ENCODE measurements around the gene LRRC47.

The LRRC47 gene

DNA sequence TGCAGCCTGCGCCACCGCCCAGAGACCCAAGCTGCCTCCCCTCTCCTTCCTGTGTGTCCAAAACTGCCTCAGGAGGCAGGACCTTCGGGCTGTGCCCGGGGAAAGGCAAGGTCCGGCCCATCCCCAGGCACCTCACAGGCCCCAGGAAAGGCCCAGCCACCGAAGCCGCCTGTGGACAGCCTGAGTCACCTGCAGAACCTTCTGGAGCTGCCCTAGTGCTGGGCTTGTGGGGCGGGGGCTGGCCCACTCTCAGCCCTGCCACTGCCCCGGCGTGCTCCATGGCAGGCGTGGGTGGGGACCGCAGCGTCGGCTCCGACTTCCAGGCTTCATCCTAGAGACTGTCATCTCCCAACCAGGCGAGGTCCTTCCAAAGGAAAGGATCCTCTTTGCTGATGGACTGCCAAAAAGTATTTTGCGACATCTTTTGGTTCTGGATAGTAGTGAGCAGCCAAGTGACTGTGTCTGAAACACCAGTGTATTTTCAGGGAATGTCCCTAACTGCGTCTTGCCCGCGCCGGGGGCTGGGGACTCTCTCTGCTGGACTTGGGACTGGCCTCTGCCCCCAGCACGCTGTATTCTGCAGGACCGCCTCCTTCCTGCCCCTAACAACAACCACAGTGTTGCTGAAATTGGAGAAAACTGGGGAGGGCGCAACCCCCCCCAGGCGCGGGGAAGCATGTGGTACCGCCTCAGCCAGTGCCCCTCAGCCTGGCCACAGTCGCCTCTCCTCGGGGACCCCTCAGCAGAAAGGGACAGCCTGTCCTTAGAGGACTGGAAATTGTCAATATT is 63.0 kb downstream of the LRRC47 start:
- no peak overlapping the region for H3K27ac ChIP-seq (ENCODE audit: low read length)
- no peaks in the 10 kb centered on the region for H3K4me1 ChIP-seq (ENCODE audit: low read length)
- H3K9me2 ChIP-seq (replicated peaks; ENCODE audit: insufficient read depth, low read length): no peaks in the 10 kb centered on the region
- H3K79me2 ChIP-seq (ENCODE audit: low read length): no peaks in the 10 kb centered on the region
- H3K4me2 ChIP-seq (ENCODE audit: low read depth, low read length): no peak overlapping the region
- H3K9ac ChIP-seq (ENCODE audit: low read length): no peak overlapping the region
- no peaks in the 10 kb centered on the region for H3K27me3 ChIP-seq (replicated peaks; ENCODE audit: insufficient read depth, low read length)
- DNase-seq: no peak
- no peak overlapping the region for H2AFZ ChIP-seq (ENCODE audit: low read length)
- no peak for TF ChIP-seq EZH2 (optimal IDR thresholded peaks at IDR 0.05; ENCODE audit: low read depth, low read length)
- TF ChIP-seq, protein P1, sequence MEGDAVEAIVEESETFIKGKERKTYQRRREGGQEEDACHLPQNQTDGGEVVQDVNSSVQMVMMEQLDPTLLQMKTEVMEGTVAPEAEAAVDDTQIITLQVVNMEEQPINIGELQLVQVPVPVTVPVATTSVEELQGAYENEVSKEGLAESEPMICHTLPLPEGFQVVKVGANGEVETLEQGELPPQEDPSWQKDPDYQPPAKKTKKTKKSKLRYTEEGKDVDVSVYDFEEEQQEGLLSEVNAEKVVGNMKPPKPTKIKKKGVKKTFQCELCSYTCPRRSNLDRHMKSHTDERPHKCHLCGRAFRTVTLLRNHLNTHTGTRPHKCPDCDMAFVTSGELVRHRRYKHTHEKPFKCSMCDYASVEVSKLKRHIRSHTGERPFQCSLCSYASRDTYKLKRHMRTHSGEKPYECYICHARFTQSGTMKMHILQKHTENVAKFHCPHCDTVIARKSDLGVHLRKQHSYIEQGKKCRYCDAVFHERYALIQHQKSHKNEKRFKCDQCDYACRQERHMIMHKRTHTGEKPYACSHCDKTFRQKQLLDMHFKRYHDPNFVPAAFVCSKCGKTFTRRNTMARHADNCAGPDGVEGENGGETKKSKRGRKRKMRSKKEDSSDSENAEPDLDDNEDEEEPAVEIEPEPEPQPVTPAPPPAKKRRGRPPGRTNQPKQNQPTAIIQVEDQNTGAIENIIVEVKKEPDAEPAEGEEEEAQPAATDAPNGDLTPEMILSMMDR (IDR thresholded peaks at IDR 0.05; ENCODE audit: low read length): no peak
- no peak for TF ChIP-seq EZH2phosphoT487 (IDR thresholded peaks at IDR 0.05; ENCODE audit: low read length)
- no peak overlapping the region for H3K4me3 ChIP-seq (ENCODE audit: low read length)
- no peaks in the 10 kb centered on the region for H4K20me1 ChIP-seq (ENCODE audit: insufficient read depth, low read length)
- no peaks in the 10 kb centered on the region for H3K9me3 ChIP-seq (replicated peaks; ENCODE audit: insufficient read depth, low read length)
- no peaks in the 10 kb centered on the region for H3F3A ChIP-seq (ENCODE audit: insufficient read depth, low read length)
- no peaks in the 10 kb centered on the region for H3K36me3 ChIP-seq (replicated peaks; ENCODE audit: insufficient read depth, low read length)

DNA sequence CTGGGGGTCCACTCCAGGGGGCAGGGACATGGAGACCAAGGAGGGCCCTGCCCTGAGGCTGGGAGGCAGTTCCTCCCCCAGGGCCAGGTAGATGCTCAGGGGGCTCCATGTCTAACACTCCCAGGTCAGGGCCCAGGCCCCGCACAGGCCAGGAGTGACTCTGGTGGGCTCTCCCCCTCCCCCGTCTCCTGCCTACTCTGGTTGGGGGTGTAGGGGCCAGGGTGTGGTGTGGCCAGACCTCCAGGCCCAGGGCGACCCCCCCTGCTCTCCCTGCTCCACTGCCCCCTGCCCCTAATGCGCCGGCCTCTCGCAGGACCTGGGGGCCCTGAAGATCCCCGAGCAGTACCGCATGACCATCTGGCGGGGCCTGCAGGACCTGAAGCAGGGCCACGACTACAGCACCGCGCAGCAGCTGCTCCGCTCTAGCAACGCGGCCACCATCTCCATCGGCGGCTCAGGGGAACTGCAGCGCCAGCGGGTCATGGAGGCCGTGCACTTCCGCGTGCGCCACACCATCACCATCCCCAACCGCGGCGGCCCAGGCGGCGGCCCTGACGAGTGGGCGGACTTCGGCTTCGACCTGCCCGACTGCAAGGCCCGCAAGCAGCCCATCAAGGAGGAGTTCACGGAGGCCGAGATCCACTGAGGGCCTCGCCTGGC is 63.7 kb downstream of the LRRC47 start:
- H3K4me3 ChIP-seq (ENCODE audit: low read length): no peak overlapping the region
- DNase-seq: no peak
- no peaks in the 10 kb centered on the region for H4K20me1 ChIP-seq (ENCODE audit: insufficient read depth, low read length)
- H2AFZ ChIP-seq (ENCODE audit: low read length): no peak overlapping the region
- TF ChIP-seq EZH2phosphoT487 (IDR thresholded peaks at IDR 0.05; ENCODE audit: low read length): no peak
- no peak for TF ChIP-seq EZH2 (optimal IDR thresholded peaks at IDR 0.05; ENCODE audit: low read depth, low read length)
- TF ChIP-seq, protein P1 (IDR thresholded peaks at IDR 0.05; ENCODE audit: low read length): no peak
- H3K4me2 ChIP-seq (ENCODE audit: low read depth, low read length): no peak overlapping the region
- H3K9me2 ChIP-seq (replicated peaks; ENCODE audit: insufficient read depth, low read length): no peaks in the 10 kb centered on the region
- H3K36me3 ChIP-seq (replicated peaks; ENCODE audit: insufficient read depth, low read length): no peaks in the 10 kb centered on the region
- H3K79me2 ChIP-seq (ENCODE audit: low read length): no peaks in the 10 kb centered on the region
- no peak overlapping the region for H3K27ac ChIP-seq (ENCODE audit: low read length)
- no peaks in the 10 kb centered on the region for H3K27me3 ChIP-seq (replicated peaks; ENCODE audit: insufficient read depth, low read length)
- no peak overlapping the region for H3K9ac ChIP-seq (ENCODE audit: low read length)
- no peaks in the 10 kb centered on the region for H3F3A ChIP-seq (ENCODE audit: insufficient read depth, low read length)
- H3K9me3 ChIP-seq (replicated peaks; ENCODE audit: insufficient read depth, low read length): no peaks in the 10 kb centered on the region
- no peaks in the 10 kb centered on the region for H3K4me1 ChIP-seq (ENCODE audit: low read length)

DNA sequence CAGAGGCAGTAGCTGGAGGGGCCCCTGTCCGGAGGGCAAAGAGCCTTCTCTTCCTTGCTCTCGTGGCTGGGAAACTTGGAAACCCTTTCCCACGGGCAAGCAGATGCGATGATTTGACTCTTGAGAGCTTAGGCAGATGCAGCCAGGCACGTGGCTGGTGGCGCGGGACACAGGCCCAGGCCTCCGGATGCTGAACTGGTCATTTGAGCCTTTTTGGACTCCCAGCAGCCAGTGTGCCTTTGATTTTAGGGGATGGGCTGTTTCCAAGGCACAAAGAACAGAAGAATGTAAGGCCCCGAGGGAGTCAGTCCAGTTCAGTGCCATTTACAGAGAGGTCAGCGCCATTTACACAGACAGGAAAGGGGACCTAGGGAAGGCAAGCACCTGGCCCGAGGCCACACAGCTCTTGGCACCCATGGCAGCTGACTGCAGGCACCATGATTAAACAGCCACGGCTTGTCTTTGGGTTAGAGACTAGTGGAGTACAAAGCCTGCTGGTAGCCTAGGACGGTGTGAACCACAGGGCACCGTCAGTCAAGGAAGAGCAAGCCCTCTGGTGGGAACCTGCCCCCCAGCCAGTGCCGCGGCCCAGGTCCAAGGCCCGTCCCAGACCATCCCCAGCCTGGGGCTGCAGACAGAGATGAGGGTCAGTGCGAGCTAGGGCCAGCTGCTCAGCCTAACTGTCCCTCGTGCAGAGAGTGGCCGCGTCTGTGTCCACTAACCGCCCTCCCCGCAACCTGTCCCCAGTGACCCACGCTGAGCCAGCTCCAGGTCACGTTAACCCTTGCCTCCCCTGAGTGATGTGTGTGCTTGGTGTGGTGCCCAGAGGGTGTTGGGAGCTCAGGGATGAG is 64.5 kb downstream of the LRRC47 start:
- Histone ChIP-seq H3K4me1 (ENCODE audit: low read length) (no peaks in the 10 kb centered on the region), H3K36me3 (replicated peaks; ENCODE audit: insufficient read depth, low read length) (no peaks in the 10 kb centered on the region)

More for the DNA sequence above, 64.5 kb downstream of the LRRC47 start:
- H2AFZ ChIP-seq (ENCODE audit: low read length): no peak overlapping the region
- H3K79me2 ChIP-seq (ENCODE audit: low read length): no peaks in the 10 kb centered on the region
- H3K4me3 ChIP-seq (ENCODE audit: low read length): no peak overlapping the region
- H3K4me2 ChIP-seq (ENCODE audit: low read depth, low read length): no peak overlapping the region
- no peak for TF ChIP-seq EZH2 (optimal IDR thresholded peaks at IDR 0.05; ENCODE audit: low read depth, low read length)
- TF ChIP-seq EZH2phosphoT487 (IDR thresholded peaks at IDR 0.05; ENCODE audit: low read length): no peak
- TF ChIP-seq, protein P1 (IDR thresholded peaks at IDR 0.05; ENCODE audit: low read length): no peak
- H4K20me1 ChIP-seq (ENCODE audit: insufficient read depth, low read length): no peaks in the 10 kb centered on the region
- H3F3A ChIP-seq (ENCODE audit: insufficient read depth, low read length): no peaks in the 10 kb centered on the region
- no peaks in the 10 kb centered on the region for H3K27me3 ChIP-seq (replicated peaks; ENCODE audit: insufficient read depth, low read length)
- H3K9me3 ChIP-seq (replicated peaks; ENCODE audit: insufficient read depth, low read length): no peaks in the 10 kb centered on the region
- H3K9ac ChIP-seq (ENCODE audit: low read length): no peak overlapping the region
- H3K27ac ChIP-seq (ENCODE audit: low read length): no peak overlapping the region
- H3K9me2 ChIP-seq (replicated peaks; ENCODE audit: insufficient read depth, low read length): no peaks in the 10 kb centered on the region
- DNase-seq: no peak
